Superior temporal gyrus (tissue), 1 donor: ENCODE measurements around the gene ENC1.

Source experiments
- DNase-seq: peaks from one replicate; pipeline ENCODE4 v3.0.0-alpha.2; 2016; ENCODE audit errors: extremely low spot score

The ENC1 gene

GRCh38 chr5:74608736-74609601, 31.6 kb downstream of the ENC1 start:
- no peak for DNase-seq

- no peak for DNase-seq
These were observed 34.8 kb downstream of the ENC1 start for GRCh38 chr5:74605759-74606158.

GRCh38 chr5:74603376-74603775, 37.2 kb downstream of the ENC1 start:
- DNase-seq, result no peak

GRCh38 chr5:74599148-74599547, 41.4 kb downstream of the ENC1 start:
- DNase-seq, result no peak

GRCh38 chr5:74598731-74599130, 41.8 kb downstream of the ENC1 start:
- DNase-seq, result no peak

- DNase-seq, result no peak
These were observed 43.6 kb downstream of the ENC1 start for GRCh38 chr5:74596927-74597326.

- DNase-seq, result no peak
These were observed 45.2 kb downstream of the ENC1 start for GRCh38 chr5:74595143-74595925.

- peak; percentile 29 for DNase-seq
These were observed 46.1 kb downstream of the ENC1 start for GRCh38 chr5:74594137-74595040.

GRCh38 chr5:74589204-74590056, 51.1 kb downstream of the ENC1 start:
- no peak for DNase-seq

GRCh38 chr5:74588415-74588814, 52.1 kb downstream of the ENC1 start:
- DNase-seq, result no peak

GRCh38 chr5:74587890-74588289, 52.6 kb downstream of the ENC1 start:
- DNase-seq, result no peak

- DNase-seq, result no peak
These were observed 53.2 kb downstream of the ENC1 start for GRCh38 chr5:74587300-74587699.

GRCh38 chr5:74586856-74587255, 53.7 kb downstream of the ENC1 start:
- DNase-seq, result no peak

- no peak for DNase-seq
These were observed 57.7 kb downstream of the ENC1 start for GRCh38 chr5:74582853-74583252.

GRCh38 chr5:74581988-74582365, 58.6 kb downstream of the ENC1 start:
- DNase-seq, result no peak

- no peak for DNase-seq
These were observed 59.8 kb downstream of the ENC1 start for GRCh38 chr5:74580729-74581109.

GRCh38 chr5:74579215-74579614, 61.3 kb downstream of the ENC1 start:
- DNase-seq, result no peak

- DNase-seq, result no peak
These were observed 62.0 kb downstream of the ENC1 start for GRCh38 chr5:74578356-74579044.
